Activated naive CD4-positive, alpha-beta T cell (primary cell): ENCODE data around the gene AAMP.

Experiments used
- DNase-seq, 4 experiments: peaks; one replicate each; lab custom pipeline; 2025; lab: John Stamatoyannopoulos, UW

Gene AAMP

DNA sequence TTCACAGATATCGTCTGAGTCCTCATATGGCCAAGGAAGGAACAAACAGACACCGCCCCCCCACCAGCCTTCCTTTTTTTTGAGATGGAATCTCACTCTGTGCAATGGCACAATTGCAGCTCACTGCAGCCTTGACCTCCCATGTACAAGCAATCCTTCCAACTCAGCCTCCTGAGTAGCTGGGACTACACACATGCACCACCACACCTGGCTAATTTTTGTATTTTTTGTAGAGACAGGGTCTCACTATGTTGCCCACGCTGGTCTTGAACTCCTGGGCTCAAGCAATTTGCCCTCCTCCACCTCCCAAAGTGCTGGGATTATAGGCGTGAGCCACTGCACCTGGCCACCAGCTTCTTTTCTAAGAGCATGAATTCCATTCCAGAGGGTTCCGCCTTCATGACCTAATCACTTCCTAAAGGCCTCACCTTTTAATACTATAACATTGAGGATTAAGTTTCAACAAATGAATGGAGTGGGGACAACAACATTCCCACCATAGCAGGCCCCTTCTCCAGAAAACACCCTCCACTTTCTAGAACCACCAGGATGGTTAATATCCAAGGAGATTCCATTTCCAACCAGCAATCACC is 24.6 kb upstream of the AAMP start:
- no peak for DNase-seq

DNA sequence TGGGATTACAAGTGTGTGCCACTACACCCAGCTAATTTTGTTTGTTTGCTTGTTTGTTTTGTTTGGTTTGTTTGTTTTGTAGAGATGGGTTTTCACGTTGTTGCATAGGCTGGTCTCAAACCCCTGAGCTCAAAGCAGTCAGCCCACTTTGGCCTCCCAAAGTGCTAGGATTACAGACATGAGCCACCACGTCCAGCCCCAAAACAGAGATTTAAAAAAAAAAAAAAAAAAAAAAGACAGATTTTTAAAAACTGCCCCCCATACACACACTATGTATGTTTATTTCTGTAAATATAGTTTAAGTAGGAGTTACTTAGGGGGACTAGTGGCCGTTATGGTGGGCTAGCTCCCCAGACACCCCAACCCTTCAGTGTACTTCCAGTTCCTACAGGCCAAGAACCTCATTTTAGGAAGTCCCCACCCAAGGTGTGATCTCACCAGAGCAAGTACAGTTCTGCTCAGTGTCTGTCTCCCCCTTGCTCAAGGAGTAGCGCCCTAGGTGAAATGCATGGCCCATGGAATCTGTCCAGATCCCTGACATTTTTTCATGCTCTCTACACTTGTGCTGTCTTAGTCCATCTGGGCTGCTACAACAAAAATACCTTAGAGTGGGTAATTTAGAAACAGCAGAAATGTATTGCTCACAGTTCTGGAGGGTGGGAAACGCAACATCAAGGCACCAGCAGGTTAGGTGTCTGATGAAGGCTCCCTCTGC is 23.9 kb upstream of the AAMP start:
- DNase-seq, result no peak

DNA sequence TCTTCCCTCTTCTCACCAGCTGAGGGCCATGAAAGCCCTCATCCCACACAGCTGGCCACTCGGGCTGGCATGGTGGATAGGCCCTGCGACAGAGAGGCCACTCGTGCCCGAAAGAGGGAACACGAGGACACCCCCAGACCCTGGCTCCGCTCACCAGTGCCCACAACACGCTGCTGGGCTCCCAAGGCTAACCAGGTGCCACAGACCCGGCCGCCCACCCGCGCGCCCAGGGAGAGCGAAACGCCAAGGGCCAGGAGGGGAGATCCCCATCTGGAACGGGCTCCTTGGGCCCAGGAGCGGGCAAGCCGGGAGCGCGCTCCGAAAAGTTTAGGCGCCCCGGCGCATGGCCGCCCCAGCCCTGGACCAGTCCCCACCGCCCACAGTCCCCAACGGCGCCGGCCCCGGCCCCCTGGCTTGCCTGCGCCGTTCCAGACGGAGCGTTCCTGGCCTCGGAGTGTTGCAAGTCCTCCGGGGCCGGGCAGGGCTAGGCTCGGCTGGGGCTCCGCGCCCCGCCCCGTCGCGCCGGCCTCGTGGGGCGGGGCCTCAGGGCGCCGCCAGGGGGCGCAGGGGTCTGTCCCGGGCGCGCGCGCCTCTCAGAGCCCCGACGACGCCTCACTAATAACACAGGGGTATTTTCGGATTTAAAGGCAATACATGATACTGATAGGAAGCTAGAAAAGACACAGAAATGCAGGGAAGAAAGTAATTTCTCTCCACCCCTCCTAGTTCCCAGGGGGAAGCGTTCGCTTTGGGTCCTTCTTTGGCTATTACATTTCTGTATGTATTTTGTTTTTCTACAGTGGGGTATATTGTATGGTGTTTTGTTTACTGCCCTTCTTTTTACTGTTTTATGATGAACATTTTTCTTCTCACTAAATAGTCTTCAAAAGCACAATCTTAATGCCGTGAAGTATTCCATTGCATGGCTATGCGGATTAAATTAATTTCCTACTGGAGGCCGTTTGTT is 22.4 kb upstream of the AAMP start, which contains the start of gene TMBIM1:
TSS of gene TMBIM1 (minus strand) at position 456 of the 967 bp plus-strand sequence. CDS start 10,362 bp downstream, outside the sequence.
- peak; percentile 50 to 75 (median 56) for DNase-seq

DNA sequence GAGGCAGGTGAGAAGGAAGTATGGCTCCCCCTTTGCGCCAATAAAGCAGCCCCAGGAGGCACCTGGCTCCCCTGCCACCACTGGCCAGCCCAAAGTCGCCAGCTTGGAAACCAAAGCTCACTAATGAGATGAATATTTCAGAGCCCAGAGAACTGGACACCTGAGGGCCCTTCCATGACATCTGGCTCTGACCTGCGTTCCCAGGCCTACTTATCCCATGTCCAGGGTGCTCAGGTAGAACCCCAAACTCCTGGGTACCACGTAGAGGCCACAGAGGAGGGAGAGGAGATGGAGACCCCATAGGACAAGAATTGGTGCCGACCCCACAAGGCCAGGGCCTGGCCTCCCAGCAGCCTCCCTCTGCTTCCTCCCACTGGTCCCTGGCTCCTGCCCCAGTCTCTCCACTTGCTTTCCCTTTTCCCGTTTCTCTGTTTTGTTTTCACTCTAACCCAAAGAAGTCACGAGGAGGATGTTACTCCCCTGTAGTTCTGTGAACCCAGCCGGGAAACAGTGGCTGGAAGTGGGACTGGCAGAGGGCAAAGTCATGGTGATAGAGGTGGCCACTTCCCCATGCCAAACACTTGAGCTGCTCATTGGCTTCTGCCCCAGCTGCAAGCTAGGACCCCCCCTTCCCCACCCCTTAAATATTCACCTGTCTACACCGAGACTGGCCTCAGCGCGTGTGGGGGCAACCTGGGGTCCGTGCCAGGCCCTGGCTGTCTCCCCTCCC is 21.5 kb upstream of the AAMP start:
- no peak for DNase-seq

DNA sequence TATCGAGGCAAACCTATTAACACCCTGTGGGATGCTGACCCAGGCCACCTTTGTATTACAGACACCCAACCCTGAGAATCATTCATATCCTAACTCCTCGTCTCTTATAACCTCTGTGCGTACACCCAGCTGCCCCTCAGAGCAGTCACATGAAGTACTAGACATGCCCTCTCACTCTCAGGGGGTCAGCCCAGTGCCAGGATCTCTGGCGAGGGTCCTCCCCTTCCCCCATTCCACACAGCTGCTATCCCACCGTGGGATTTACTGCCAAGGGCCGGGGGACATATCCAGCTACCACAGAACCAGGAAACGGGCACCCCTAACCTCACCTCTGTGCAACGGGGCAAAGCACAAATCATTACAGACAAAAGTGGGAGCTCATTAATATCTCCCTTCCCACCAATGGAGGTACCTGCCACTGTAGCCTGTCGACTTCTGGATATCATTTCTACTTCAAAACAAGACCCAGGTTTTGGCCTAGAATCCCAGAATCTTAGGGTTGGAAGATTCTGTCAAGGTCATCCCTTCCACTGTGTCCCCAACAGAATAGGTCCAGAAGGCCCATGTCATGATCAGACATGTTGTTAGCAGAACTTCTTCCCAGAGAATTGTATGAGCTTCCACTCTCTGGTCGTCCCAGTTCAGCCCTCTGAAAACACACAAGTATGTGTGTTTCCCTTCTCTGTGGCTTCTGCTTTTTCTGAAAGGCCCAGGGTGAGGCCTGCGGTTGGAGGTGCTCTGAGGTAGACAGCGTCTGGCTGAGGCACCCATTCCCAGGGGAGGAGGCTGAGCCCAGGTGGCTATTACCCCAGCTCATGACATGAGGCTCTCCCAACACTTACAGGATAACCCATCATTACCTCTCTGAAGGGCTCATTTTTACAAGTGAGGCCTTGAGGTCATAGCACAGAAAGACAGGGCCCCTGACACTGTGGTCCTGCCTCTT is 20.7 kb upstream of the AAMP start:
- DNase-seq, result peak in 1 of 4 experiments; percentile 23

DNA sequence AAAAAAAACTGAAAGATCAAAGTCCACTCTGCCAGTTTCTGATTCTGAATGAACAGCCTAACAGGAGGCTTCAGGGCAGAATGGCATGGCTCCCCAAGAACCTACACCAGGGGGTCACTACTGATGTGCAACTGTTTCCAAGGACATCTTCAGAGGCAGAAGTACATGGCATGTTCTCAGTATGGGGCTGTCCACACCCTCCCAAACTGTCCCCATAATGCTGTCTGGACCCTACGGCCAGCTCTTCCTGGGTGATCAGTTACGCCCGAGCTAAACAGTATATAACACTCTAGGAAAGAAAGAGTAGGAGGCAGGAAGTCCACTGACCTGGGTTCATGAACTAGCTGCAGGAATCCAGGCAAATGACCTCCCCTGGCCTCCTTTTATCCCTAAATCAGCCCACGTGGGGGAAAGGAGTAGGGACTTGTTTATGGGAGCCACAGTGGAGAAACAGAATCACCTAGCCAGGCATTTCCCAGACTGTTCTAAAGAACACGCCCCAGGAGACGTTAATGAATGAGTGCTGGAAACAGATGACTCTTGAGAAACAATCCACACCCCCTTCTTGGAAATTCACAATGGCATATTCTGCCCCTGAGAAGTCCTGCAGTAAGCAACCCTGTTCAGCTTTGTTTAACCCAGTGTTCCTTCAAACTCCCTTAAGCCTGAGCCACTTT is 19.8 kb upstream of the AAMP start:
- no peak for DNase-seq

DNA sequence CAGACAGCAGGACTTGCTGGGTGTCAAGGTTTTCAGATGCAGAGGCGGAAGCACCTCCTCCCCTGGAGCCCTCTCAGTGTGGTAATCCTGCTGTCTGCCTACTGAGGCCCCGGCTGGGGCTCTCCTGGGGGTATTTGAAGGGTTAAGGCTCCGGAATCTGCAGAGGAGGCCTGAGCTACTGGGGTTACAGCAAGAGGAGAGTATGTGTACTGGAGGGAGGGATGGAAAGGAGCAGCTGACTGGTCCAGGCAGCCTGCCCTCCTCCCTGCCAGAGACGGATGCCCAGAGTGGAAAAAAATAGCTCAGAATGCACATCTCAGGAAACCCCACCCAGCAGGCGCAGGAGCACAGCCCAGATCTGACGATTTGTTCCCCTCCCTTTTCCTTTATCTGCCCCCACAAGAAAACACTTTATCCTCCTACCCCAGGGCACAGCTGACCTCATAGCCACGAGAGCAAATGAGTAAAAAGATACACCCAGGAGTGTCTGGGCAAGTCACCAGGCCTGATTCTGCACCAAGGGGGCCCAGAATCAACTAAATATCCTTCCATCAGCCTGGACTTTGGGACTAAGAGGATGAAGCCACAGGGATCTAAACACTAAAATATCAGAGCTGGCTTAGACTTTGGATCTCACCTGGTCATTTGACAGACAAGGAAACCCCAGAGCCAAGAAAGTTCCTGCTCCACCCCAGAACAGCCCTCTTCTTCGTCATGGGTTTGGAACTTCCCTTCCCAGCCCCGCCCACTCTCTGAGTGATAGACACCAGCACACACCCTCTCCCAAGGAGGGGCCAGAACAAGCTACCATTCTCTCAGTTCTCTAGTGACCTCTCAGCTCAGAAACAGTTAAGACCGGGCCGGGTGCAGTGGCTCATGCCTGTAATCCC is 16.9 kb upstream of the AAMP start:
- peak in 2 of 4 experiments; percentile 34 to 56 for DNase-seq

DNA sequence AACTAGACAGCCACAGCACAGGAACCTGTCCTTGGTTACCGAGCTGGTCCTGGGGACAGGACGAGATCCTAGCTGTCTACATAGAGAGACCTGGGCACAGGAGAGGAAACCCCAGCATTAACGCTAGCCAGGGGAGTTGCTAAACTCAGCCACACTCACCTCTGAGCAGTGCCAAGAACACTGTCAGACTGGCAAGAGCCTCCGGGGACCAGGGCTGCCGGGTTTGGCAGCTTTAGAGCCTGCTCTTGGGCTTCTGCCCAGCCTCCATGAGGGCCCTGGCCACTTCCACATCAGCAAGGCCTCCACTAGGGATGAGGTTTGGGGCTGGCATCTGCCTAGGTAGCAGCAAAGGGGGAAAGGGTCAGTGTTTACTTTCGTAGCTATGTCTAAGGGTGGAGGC is 15.7 kb upstream of the AAMP start:
- no peak for DNase-seq

DNA sequence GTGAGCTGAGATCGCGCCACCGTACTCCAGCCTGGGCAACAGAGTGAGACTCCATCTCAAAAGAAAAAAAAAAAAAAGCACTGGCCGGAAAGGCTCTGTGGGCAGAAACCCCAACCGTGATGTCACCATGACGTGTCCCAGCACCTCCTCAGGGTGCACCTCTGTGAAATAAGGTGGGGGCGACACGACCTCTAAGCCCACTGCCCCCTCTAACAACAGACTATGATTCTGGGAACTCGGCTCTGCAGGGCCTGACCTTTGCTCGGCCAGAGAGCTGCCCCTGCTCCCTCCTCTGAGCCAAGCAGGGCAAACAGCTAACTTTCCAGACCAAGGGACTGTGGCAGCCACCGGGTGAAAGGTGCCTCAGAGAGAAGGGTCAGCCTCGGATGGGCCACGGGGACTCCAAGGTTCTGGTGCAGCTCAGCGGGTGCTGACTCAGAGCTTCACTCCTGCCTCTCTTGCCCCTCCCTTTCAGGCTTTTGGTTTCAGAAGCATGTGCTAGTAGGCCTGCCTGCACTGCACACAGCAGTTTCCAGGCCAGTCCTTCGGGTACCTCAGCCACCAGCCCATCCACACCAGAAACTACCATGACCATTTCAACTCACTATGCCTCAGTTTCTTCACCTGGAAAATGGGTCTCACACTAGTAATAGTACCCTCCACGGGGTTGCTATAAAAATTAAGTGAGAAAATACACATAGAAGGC is 14.3 kb upstream of the AAMP start:
- peak in 2 of 4 experiments; percentile 11 to 22 for DNase-seq

DNA sequence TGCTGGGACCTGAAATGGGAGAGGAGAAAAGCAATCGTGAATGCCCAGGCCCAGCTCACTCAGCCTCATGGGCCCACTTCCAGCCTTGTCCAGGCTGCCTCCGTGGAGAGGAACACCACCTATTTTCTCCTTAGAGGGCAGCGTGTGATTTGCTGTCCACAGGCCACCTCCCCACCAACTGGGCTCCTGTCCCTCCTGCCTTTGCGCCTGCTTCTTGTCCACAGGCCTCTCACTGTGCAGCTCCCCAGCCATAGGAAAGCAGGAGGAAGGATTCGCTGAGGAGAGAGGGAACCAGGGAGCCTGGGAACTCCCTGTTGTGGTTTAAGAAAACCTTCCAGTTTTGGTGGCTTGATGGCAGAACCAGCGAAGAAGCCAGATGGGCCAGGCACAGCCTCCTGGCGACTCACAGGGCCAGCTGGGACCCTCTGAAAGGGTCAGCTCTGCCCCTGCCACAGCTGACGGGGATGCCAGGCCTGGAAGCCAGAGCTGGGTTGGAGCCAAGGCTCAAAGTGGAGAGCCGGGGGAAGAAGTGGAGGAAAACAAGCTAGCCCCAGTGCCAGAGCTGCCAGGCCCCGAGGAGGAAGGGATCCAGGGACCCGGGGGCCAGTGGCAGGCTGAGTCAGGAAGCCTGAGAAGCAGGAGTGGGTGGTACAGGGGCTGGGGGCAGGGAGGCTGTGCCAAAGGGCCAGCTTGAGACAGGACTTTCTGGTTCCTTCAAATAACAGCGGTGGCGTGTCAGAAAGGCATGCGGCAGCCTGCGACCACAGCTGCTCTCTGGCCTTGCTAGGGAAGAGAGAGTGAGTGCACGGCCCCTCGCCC is 12.4 kb upstream of the AAMP start:
- no peak for DNase-seq

DNA sequence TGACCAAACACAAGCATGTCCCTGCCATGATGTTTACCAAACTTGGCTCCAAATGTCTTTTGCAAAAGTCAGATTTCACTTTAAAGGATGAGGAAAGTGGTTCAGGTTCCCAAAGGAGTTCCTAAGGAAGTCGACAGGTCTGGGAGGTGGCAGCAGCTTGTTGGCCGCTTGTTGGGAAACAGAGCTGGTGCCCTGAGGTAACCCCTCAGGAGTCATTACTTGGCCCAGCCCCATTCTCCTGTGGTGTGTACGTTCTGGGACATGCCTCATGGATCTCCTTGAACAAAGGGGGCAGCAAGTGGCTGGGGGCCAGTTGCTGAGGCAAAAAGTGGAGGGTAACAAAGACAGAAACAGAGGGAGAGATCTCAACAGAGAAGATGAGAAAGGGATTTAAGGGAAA is 11.5 kb upstream of the AAMP start:
- no peak for DNase-seq

DNA sequence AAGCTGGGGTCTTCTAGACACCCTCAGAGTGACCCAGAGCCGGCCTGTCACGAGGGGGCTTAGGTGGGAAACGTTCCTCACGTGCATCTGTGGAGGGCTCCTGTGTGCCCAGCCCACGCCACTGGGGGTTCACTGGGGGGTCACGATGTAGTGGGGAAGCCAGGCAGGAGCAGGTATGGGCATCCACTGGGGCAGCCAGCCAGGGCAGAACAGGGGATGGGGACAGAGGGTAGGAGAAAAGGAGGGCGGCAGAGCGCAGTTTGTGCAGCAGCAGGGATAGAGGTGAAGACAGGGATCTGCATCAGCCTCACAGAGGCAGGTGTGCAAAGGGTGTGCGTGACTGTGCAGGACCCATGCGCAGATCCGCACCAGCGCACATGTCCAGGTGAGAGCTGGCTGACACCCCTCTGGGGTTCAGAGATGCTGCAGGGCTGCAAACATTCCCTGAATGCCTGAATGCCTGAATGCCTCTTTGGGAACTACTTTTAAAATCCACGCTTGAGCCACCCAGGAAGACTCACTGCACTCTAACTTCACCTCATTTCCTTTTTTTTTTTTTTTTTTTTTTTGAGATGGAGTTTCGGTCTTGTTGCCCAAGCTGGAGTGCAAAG is 10.4 kb upstream of the AAMP start:
- no peak for DNase-seq

DNA sequence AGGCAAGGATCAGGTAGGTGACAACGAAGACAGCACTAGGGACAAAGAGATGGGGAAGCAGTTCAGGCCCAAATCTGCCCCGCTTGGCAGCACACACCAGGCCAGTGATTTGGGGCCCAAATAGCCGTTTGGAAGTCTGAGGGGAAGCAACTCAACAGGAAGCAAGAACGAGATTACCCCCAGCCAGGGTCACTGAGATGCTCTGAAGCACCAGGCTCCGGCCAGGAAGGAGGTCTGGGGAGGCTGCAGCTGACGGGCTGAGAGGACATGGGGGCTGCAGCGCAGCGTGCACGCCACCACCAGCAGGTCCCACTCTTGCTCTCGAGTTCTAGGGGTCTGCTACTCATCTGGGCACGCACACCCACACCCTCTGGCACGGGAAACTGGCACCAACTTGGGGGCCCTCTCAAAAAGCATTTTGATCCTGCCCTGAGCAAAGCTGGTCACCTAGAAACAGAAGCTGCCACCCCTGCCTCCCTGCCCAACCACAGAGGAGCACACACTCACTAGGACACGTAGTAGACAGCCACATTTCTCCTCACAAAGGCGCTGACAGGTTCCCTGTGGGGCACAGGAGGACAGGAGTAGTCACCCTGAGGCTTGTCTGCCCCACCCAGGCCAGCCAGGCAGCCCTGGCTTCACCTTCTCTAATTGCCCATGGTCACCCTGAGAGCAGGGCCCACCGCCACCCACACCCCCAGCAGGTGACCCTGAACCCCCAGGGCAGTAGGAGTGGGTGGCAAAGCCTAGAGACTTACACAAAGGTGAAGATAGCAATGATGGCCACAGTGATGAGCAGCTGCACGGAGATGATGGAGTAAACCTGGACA is 8.8 kb upstream of the AAMP start:
- DNase-seq, result no peak

DNA sequence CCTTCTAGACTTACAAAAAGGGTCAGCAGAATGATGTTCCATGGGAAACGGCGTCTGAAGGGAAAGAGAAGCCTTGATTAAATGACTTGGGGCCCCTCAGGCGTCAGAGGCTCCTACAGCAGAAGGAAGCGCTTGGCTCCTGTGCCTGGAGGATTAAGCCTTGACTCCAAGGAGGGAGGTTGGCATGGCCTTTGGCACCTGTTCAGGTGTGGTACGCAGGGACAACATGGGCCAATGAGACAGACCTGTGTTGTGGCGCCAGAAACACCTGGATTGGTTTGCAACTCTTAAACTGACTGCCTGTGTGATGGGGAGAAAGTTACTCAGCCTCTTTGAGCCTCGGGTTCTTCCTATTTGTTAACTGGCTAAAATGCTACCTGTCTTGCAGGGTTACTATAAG is 8.0 kb upstream of the AAMP start:
- DNase-seq, result no peak

DNA sequence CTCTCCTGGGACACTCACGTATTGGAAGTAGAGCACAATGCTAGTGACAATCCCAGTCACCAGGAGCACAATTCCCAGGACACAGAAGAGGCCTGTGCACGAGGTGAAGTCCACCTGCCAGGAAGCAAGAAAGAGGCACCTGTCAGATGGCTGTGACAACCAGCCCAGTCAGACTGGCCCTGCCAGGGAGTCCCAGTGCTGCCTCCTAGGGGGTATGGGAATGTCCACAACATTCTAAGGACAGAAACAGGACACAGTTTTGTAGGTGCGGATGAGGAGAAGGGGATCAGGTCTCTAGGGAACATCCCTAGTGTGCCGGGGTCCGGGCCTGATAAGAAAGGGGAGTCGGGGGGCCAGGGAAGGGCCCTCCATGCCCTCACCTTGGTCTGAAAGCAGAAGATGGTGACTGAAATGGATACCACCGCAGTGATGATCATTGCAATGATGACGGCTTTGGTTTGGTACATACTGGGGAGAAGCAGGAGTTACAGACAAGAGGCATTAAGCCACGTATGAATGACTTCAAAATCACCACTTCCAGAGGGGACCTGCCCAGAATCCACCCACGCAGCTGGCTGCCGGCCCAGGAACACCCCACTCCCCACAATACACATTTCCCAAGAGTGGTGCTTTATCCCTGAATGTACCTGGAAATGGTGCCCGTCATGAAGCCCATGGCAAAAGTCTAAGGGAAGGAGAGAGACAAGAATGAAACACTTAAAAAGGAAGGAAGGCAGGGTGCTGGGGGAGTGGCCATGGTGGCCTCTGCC is 7.2 kb upstream of the AAMP start:
- DNase-seq, result no peak
